H9 (cell line): Measurements from ENCODE around the gene CCL17. TPM values are rescaled to one million over a fixed set of nuclear protein-coding genes. Genes with fewer than 3 reads are reported as not detected.

Experiments
- DNase-seq: peaks from one replicate; pipeline ENCODE4 v3.0.0-alpha.2; 2017
- H2AFZ ChIP-seq: one replicate; pipeline ENCODE4 v1.6.1; 2013; ENCODE audit warnings: mild to moderate bottlenecking, low read length, control low read depth, moderate library complexity
- H2AK5ac ChIP-seq: 2 replicates; pipeline ENCODE4 v1.6.1; 2013; ENCODE audit warnings: low read length, control low read depth, mixed read lengths; ENCODE audit not compliant: insufficient read length
- H2BK120ac ChIP-seq: one replicate; pipeline ENCODE4 v1.6.1; 2013; ENCODE audit warnings: low read depth, mild to moderate bottlenecking, low read length, control low read depth, inconsistent platforms; ENCODE audit not compliant: poor library complexity, severe bottlenecking
- H2BK12ac ChIP-seq: 2 replicates; pipeline ENCODE4 v1.6.1; 2013; ENCODE audit warnings: low read length, control low read depth, mixed read lengths, low read depth; ENCODE audit not compliant: insufficient read length
- H2BK15ac ChIP-seq: 2 replicates; pipeline ENCODE4 v1.6.1; 2013; ENCODE audit warnings: low read depth, low read length, control low read depth
- H2BK20ac ChIP-seq: one replicate; pipeline ENCODE4 v1.6.1; 2013; ENCODE audit warnings: low read depth, mild to moderate bottlenecking, low read length, control low read depth, inconsistent platforms; ENCODE audit not compliant: poor library complexity, severe bottlenecking
- H2BK5ac ChIP-seq: 2 replicates; pipeline ENCODE4 v1.6.1; 2013; ENCODE audit warnings: low read length, control low read depth, mixed read lengths; ENCODE audit not compliant: insufficient read length
- H3K14ac ChIP-seq: 2 replicates; pipeline ENCODE4 v1.6.1; 2013; ENCODE audit warnings: low read length, control low read depth; ENCODE audit not compliant: insufficient read depth
- H3K18ac ChIP-seq: 2 replicates; pipeline ENCODE4 v1.6.1; 2013; ENCODE audit warnings: low read depth, mild to moderate bottlenecking, mixed read lengths, low read length, control low read depth; ENCODE audit not compliant: insufficient read length
- H3K23ac ChIP-seq: 2 replicates; pipeline ENCODE4 v1.6.1; 2013; ENCODE audit warnings: low read length, control low read depth, mixed read lengths, low read depth; ENCODE audit not compliant: insufficient read length
- H3K23me2 ChIP-seq: 2 replicates; pipeline ENCODE4 v1.6.1; 2013; ENCODE audit warnings: low read depth, mild to moderate bottlenecking, mixed read lengths, low read length, control low read depth; ENCODE audit not compliant: insufficient read length, poor library complexity, severe bottlenecking
- H3K27ac ChIP-seq: 2 replicates; pipeline ENCODE4 v1.5.1; 2013; ENCODE audit warnings: low read length, control low read depth, mixed read lengths, low read depth; ENCODE audit not compliant: insufficient read length
- H3K27me3 ChIP-seq: 2 replicates; pipeline ENCODE4 v1.6.1; 2013; ENCODE audit warnings: low read length, control low read depth, inconsistent platforms; ENCODE audit not compliant: insufficient read depth
- H3K4ac ChIP-seq: 2 replicates; pipeline ENCODE4 v1.6.1; 2013; ENCODE audit warnings: low read depth, mild to moderate bottlenecking, control low read depth, inconsistent platforms, low read length, moderate library complexity
- H3K4me1 ChIP-seq: 2 replicates; pipeline ENCODE4 v1.6.1; 2013; ENCODE audit warnings: low read length, control low read depth, inconsistent platforms; ENCODE audit not compliant: insufficient read depth
- H3K4me2 ChIP-seq: 2 replicates; pipeline ENCODE4 v1.6.1; 2013; ENCODE audit warnings: low read length, control low read depth, mixed read lengths; ENCODE audit not compliant: insufficient read length, insufficient read depth
- H3K56ac ChIP-seq: 2 replicates; pipeline ENCODE4 v1.6.1; 2013; ENCODE audit warnings: low read depth, mild to moderate bottlenecking, mixed read lengths, low read length, control low read depth; ENCODE audit not compliant: insufficient read length
- H3K79me1 ChIP-seq: 2 replicates; pipeline ENCODE4 v1.6.1; 2013; ENCODE audit warnings: low read depth, mild to moderate bottlenecking, moderate library complexity, low read length, control low read depth, inconsistent platforms; ENCODE audit not compliant: insufficient read depth, poor library complexity, severe bottlenecking
- H3K79me2 ChIP-seq: 2 replicates; pipeline ENCODE4 v1.6.1; 2013; ENCODE audit warnings: low read length, control low read depth, inconsistent platforms; ENCODE audit not compliant: insufficient read depth
- H3K9ac ChIP-seq: 2 replicates; pipeline ENCODE4 v1.6.1; 2013; ENCODE audit warnings: low read length, control low read depth, mixed read lengths; ENCODE audit not compliant: insufficient read length; ENCODE audit errors: extremely low read depth
- H3K9me3 ChIP-seq: one replicate; pipeline ENCODE4 v1.6.1; 2013; ENCODE audit warnings: low read depth, low read length, inconsistent platforms; ENCODE audit not compliant: control insufficient read depth
- H3T11ph ChIP-seq: one replicate; pipeline ENCODE4 v1.6.1; 2013; ENCODE audit warnings: mild to moderate bottlenecking, low read length, control low read depth, inconsistent platforms
- H4K20me1 ChIP-seq: one replicate; pipeline ENCODE4 v1.6.1; 2013; ENCODE audit not compliant: control insufficient read depth, insufficient read length, insufficient read depth
- H4K5ac ChIP-seq: 2 replicates; pipeline ENCODE4 v1.6.1; 2013; ENCODE audit warnings: low read depth, mild to moderate bottlenecking, mixed read lengths, low read length, control low read depth; ENCODE audit not compliant: insufficient read length
- H4K8ac ChIP-seq: replicated peaks from 2 replicates; pipeline ENCODE4 v1.6.1; 2013; ENCODE audit warnings: low read length, control low read depth, mixed read lengths, low read depth; ENCODE audit not compliant: insufficient read length
- H4K91ac ChIP-seq: 2 replicates; pipeline ENCODE4 v1.6.1; 2013; ENCODE audit warnings: low read depth, mild to moderate bottlenecking, moderate library complexity, mixed read lengths, low read length, control low read depth; ENCODE audit not compliant: insufficient read length
- H3K27ac Mint-ChIP-seq, 3 experiments: 2 replicates in 2 of 3; 3 replicates in 1 of 3; pipeline ENCODE4 v1.8.0; 2020 to 2021; ENCODE audit warnings: mixed read lengths in 3 of 3, mild to moderate bottlenecking in 1 of 3, moderate library complexity in 1 of 3
- H3K27me3 Mint-ChIP-seq: 2 replicates; pipeline ENCODE4 v1.8.0; 2021; ENCODE audit warnings: low read depth, mild to moderate bottlenecking, moderate library complexity, mixed read lengths
- H3K36me3 Mint-ChIP-seq, 3 experiments: 2 replicates in 2 of 3; 3 replicates in 1 of 3; pipeline ENCODE4 v1.8.0; 2020 to 2021; ENCODE audit warnings: low read depth in 3 of 3, mixed read lengths in 3 of 3; ENCODE audit not compliant: insufficient read depth in 1 of 3
- H3K4me1 Mint-ChIP-seq, 2 experiments: 2 replicates each; pipeline ENCODE4 v1.8.0; 2020; ENCODE audit warnings: mixed read lengths in 2 of 2
- H3K4me3 Mint-ChIP-seq, 2 experiments: 2 replicates in 1 of 2; 3 replicates in 1 of 2; pipeline ENCODE4 v1.8.0; 2020 to 2021; ENCODE audit warnings: mild to moderate bottlenecking in 2 of 2, mixed read lengths in 2 of 2, moderate library complexity in 1 of 2
- H3K9me3 Mint-ChIP-seq, 2 experiments: 2 replicates in 1 of 2; 3 replicates in 1 of 2; pipeline ENCODE4 v1.8.0; 2020; ENCODE audit warnings: mild to moderate bottlenecking in 2 of 2, mixed read lengths in 2 of 2, moderate library complexity in 1 of 2
- CTCF ChIP-seq: fragments of 200-600 bp; sonication (generic); conservative IDR thresholded peaks from 3 replicates; pipeline ENCODE4 v1.8.0; 2021; ENCODE audit warnings: antibody characterized with exemption, mild to moderate bottlenecking
- WGBS: extraction: QIAGEN DNeasy Blood & Tissue Kit; methylation state at CpG from one replicate; pipeline ENCODE4 v1.1.7; 2013; ENCODE audit warnings: missing lambda C conversion rate, low lambda C conversion rate, mixed read lengths; ENCODE audit not compliant: insufficient read length; ENCODE audit errors: extremely low coverage; 5-methylcytosine and 5-hydroxymethylcytosine counted together
- total RNA-seq: library from RNA; stranded (reverse); gene quantifications from 2 replicates; pipeline ENCODE4 v1.2.1, GENCODE V29; 2021

The CCL17 gene
- total RNA-seq, 1 experiment from 2014 or later = not detected

GRCh38 chr16:57382535-57383275 lies 21.9 kb upstream of the CCL17 start:
- Histone ChIP-seq H4K91ac (no peak overlapping the region), H3K27me3 (no peaks in the 10 kb centered on the region), H3K79me2 (no peaks in the 10 kb centered on the region), H2BK12ac (no peak overlapping the region), H2AK5ac (no peak overlapping the region), H3K9me3 (no peaks in the 10 kb centered on the region), H3K23me2 (no peaks in the 10 kb centered on the region), H4K8ac (no peak overlapping the region), H2BK15ac (no peak overlapping the region), H3K4me1 (0 out of 2 replicates have a peak, but pooled peaks cover 2% of the 10 kb centered on the region), H3K23ac (no peak overlapping the region), H3K56ac (no peak overlapping the region), H3K79me1 (no peaks in the 10 kb centered on the region), H4K20me1 (no peaks in the 10 kb centered on the region), H2BK5ac (no peak overlapping the region), H3K14ac (no peak overlapping the region), H3K9ac (no peak overlapping the region), H2BK120ac (no peak overlapping the region), H4K5ac (no peak overlapping the region), H3K4me2 (no peak overlapping the region), H3K18ac (no peak overlapping the region), H3T11ph (no peak overlapping the region), H3K27ac (no peak overlapping the region), H3K4ac (no peak overlapping the region), H2BK20ac (no peak overlapping the region), H2AFZ (no peak overlapping the region)
- Mint-ChIP-seq H3K36me3 (no peaks in the 10 kb centered on the region), H3K4me3 (no peak overlapping the region), H3K4me1 (peaks cover 8 to 22% of the 10 kb centered on the region in 2 experiments), H3K9me3 (no peaks in the 10 kb centered on the region), H3K27me3 (peaks cover 3% of the 10 kb centered on the region), H3K27ac (no peak overlapping the region)
- TF ChIP-seq CTCF = no peak; the same call in 2 of the 3 replicates
- no CpG with 5 or more reads among the region's 16 CpGs for WGBS
- DNase-seq = no peak
